NCI-H2107 treated with DMSO at 0.1 percent for 48 hours (cell line): ENCODE measurements around the gene TMEM106C.

ENCODE experiments used
- DNase-seq: peaks from one replicate; lab custom pipeline; 2025; ENCODE audit not compliant: unreplicated experiment; lab: John Stamatoyannopoulos, UW

Gene TMEM106C

DNA sequence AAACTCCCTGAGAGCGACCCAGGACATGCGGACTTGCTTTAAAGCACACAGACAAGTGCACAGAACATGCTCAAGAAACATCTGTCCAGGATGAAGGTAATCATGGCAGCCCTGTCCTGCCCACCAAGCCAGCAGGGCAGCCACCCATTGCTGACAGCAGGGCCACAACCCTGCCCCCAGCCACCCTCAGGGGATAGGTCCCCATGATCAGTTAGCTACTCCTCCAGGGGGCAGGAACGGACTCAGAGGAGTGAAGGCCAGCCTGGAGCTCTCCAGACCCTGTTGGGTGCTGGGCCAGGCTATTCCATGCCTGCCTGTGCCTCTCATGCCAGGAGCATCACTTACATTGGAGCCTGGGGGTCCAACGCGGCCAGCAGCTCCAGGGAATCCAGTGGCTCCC lies 15.8 kb downstream of the TMEM106C start:
- DNase-seq, result no peak

- DNase-seq, result no peak
Observed at GRCh38 chr12:47979686-47980085, 16.3 kb downstream of the TMEM106C start.

GRCh38 chr12:47980197-47980596 lies 16.8 kb downstream of the TMEM106C start:
- DNase-seq, result no peak

DNA sequence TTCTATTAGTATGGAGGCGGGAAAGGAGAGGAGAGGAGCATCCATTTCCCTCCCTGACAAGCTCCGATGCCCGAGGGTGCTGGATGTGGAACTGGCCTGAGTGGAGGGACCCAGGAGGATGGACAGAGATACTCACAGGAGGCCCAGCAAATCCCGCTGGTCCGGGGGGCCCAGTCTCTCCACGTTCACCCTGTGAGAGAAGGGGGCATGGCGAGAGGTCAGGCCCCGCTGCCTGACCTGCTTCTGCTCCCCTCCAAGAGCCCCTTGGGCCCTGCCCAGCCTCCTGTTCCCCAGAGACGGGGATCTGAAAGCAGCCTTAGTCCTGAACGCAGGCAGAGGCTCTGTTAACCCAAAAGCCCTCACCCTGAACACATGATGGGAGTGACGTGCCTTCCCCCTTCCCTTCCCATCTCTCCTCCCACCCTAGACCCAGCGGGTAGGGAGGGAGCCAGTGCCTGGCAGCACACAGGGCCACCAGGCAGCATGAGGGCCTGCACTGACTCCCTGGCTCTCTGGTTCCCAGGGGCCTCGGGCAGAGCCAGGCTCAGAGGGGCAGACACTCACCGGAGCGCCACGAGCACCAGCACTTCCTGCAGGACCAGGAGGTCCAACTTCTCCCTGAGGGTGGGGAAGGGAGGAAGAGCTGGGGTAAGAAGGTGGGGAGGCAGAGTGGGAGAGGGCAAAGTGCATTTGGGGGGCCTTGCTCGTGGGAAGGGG lies 17.5 kb downstream of the TMEM106C start:
- no peak for DNase-seq

DNA sequence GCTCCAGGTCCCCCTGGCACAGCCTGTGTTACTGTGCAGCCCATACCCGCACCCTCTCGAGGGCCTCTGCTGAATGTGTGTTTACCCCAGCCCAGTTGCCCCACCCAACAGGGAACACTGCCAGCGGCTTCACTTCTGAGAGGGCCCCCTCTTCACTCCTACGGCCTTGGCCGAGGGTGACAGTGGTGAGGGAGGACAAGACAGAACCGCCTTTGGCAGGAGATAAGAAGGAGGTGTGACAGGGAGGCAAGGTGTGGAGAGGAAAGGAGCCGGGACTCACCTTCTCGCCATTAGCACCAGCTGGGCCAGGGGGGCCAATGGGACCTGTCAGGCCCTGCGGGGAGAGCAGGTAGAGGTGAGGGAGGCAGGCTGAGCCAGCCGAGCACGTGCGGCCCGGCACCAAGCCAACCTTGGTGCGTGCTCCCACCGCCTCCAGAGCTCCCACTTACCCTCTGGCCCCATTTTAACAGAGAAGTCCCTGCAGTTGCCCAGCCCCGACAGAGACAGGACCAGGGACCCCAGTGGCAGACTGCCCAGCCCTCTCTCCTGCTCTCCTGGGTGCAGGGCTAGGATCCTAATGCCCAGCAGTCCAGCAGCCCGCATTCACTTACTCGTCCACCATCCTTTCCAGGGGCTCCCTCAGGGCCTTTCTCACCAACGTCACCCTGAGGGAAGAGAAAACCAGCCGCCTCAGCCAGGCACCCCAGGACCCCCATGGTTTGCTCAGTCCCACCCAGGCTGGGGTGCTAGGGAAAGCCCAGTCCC lies 18.3 kb downstream of the TMEM106C start:
- no peak for DNase-seq

DNA sequence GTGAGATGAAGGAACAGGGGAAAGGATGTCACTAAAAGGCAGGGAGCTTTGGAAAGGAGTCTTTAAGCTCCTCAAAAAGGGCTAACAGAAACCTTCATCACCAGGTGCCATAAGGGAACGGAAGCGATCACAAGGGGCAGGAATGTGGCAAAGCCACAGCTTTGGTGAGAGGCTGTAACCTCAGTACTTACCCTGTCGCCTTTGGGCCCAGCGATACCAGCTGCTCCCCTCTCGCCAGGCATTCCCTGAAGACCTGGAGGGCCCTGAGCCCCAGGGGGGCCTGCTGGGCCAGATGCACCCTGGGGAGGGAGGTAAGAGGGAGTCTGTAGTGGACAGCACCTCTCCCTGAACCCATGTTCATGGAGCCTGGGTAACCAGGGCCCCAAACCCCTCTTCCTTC lies 18.9 kb downstream of the TMEM106C start:
- DNase-seq, result peak; percentile 22

- no peak for DNase-seq
Observed at GRCh38 chr12:47982770-47983169, 19.4 kb downstream of the TMEM106C start.

DNA sequence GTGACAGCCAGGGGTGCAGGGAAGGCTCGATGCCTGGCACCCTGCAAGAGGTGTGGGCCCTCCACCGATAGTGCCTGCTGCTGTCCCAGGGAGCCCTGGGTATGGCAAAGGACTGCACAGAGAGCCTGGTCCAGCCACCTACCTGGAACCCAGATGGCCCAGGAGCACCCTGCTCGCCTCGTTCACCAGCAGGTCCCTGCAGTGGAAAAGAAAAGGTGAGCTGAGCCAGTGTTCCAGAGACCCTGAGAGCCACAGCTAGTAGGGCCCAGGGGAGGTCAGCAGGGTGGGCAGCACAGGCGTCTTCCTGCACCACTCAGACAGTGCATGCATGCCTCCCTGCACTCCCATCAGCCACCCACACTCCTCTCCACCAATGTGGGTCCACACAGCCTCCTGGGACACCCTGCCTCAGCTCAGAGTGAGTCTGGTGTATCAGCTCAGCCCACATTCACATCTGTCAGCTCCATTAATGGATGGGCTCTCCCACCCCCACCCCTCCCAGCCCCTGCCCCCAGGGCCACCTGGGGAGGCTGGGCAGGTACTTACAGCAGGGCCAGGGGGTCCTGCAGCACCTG lies 20.2 kb downstream of the TMEM106C start:
- no peak for DNase-seq

GRCh38 chr12:47984331-47984801 lies 21.0 kb downstream of the TMEM106C start:
- no peak for DNase-seq

- DNase-seq, result no peak
Observed at GRCh38 chr12:47985596-47986290, 22.3 kb downstream of the TMEM106C start.

DNA sequence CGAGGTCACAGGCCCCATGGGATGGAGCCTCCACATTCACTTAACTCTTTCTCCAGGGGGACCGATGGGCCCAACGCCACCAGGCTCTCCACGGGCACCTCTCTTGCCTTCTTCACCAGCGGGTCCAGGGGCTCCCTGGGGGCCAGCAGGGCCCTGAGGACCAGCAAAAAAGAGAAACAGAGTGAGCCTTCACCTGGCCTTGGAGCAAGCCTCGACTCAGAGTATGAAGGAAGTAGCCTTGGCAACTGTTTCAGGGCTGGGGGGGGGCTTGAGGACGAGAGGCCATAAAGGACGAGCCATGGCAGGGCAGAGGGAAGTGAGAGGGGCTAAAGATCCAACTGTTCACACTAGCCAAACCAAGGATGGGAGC lies 22.9 kb downstream of the TMEM106C start:
- no peak for DNase-seq

GRCh38 chr12:47986832-47987231 lies 23.4 kb downstream of the TMEM106C start:
- no peak for DNase-seq

GRCh38 chr12:47987411-47988072 lies 24.1 kb downstream of the TMEM106C start:
- DNase-seq, result no peak

GRCh38 chr12:47988073-47989022 lies 25.0 kb downstream of the TMEM106C start:
- DNase-seq, result peak; percentile 11

GRCh38 chr12:47989023-47989417 lies 25.6 kb downstream of the TMEM106C start:
- no peak for DNase-seq

- DNase-seq, result no peak
Observed at GRCh38 chr12:47989666-47990065, 26.3 kb downstream of the TMEM106C start.

DNA sequence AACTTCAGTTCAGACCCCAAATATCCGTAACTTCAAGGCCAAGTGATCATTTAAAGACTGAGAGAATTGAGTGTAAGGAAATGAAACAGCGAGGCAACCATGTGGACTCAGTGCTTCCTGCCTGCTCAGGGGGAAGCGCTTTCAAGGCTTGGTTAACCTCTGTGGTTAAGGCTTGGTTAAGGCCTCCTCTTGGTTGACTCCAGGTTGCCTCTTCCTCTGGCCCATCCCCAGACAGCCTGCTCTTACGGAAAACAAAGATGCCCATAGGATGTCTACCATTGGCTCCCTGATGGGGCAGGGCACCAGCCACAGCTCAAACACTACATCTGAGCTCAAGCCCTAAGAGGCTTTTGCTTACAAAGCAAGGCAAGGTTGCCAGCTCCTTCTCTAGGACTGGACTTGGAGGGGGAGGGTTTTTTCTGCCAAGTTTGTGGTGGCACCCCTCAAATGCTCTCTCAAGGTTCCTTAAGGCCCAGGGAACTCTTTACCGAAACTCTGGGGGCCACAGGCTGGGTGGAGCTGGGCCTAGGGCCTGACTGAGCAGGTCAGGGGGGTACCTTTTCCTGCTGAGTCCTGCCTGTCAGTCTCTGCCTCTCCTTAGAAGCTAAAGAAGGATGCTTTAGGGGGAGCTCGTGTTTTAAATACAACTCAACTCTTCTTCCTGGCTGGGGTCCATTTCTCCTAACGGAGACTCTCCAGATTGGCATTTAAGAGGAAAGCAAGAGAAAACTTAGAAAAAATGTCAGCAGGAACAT lies 27.1 kb downstream of the TMEM106C start:
- no peak for DNase-seq

DNA sequence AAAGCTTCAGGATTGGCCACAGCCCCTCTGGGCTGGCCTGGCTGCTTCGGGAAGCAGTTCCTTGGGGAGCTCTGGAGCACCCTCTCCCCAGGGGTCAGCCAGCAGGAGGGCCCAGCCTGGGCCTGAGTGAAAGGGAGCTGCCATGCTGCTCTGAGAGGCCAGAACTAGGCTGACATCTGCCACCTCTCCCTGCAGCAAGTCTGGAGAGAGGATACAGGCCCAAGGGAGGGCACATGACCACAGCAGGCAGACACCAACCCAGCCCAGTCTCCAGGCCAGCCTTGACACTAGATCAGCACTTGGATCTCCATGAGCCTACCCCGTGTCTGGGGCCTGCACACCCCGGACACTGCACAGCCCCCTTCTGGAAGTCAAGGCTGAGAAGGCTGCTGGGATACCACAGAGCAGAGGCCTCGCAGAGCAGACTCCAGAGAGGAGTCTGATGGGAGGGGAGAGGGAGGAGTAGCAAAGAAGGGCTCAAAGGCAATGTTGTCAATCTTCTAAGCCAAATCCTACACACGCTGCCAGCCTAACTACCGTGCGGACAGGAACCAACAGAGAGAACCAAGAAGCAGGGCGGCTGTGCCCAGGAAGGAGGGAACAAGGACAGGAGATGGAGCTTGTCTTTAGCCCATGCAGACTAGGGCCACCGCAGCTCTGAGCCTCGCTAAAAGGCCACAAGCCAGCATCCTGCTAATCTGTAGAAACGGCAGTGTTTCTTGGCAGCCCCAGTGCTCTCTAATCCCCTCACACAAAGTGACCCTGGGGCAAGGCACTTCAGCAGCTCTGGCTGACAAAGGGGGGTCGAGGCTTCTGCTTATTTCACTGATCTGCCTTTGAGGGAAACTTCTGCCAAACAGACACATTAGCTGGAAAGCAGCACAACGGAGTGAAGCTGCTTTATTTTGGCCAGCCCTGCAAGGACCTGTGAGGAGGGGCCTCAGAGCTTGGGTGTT lies 28.0 kb downstream of the TMEM106C start:
- DNase-seq, result peak; percentile 11
